Neural crest cell (in vitro differentiated cells): Measurements from ENCODE around the gene CCDC69. TPM values are rescaled to one million over a fixed set of nuclear protein-coding genes. Genes with fewer than 3 reads are reported as not detected.

Experiments
- DNase-seq: peaks from one replicate; pipeline ENCODE4 v3.0.0; 2021; ENCODE audit warnings: low read depth, mixed read lengths, low spot score
- H3K27ac Mint-ChIP-seq: one replicate; pipeline ENCODE4 v1.8.0; 2021; ENCODE audit warnings: mild to moderate bottlenecking, mixed read lengths; ENCODE audit not compliant: unreplicated experiment
- H3K27me3 Mint-ChIP-seq: 2 replicates; pipeline ENCODE4 v1.8.0; 2021; ENCODE audit warnings: low read depth, mild to moderate bottlenecking, mixed read lengths
- H3K36me3 Mint-ChIP-seq: 2 replicates; pipeline ENCODE4 v1.8.0; 2021; ENCODE audit warnings: low read depth, mild to moderate bottlenecking, mixed read lengths
- H3K4me1 Mint-ChIP-seq: 2 replicates; pipeline ENCODE4 v1.8.0; 2021; ENCODE audit warnings: mixed read lengths
- H3K4me3 Mint-ChIP-seq: one replicate; pipeline ENCODE4 v1.8.0; 2021; ENCODE audit warnings: mild to moderate bottlenecking, mixed read lengths
- H3K9me3 Mint-ChIP-seq: 2 replicates; pipeline ENCODE4 v1.8.0; 2021; ENCODE audit warnings: mixed read lengths
- CTCF ChIP-seq: fragments of 200-600 bp; sonication (generic); conservative IDR thresholded peaks from 2 replicates; pipeline ENCODE4 v1.5.0; 2021; ENCODE audit warnings: antibody characterized with exemption, mild to moderate bottlenecking
- total RNA-seq: library from RNA; stranded (reverse); gene quantifications from 2 replicates; pipeline ENCODE4 v1.2.1, GENCODE V29; 2021

Gene CCDC69
- total RNA-seq, 1 donor from 2014 or later, result 1.7 TPM

GRCh38 chr5:151225071-151225470 lies 1.2 kb upstream of the CCDC69 start:
- peak overlapping the region; percentile 4 for H3K4me3 Mint-ChIP-seq
- no peak for TF ChIP-seq CTCF
- no peaks in the 10 kb centered on the region for H3K9me3 Mint-ChIP-seq
- H3K27ac Mint-ChIP-seq, result no peak overlapping the region
- DNase-seq, result no peak
- peaks cover 14% of the 10 kb centered on the region for H3K27me3 Mint-ChIP-seq
- H3K4me1 Mint-ChIP-seq, result peaks cover 4% of the 10 kb centered on the region
- H3K36me3 Mint-ChIP-seq, result no peaks in the 10 kb centered on the region

DNA sequence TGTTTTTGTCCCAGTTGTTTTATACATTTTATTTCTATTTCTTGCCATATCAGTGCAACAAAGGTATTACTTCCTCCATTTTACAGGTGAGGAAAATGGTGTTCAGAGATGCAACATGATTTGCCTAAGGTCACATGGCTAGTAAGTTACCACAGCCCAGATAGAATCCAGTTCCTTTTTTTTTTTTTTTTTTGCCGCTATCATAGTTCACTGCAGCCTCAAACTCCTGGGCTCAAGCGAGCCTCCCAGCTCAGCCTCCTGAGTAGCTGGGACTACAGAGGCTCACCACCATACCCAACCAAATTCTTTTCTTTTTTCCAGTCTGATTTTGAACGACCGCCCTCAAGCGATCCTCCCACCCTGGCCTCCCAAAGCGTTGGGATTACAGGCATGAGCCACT lies 480 bp upstream of the CCDC69 start:
- Mint-ChIP-seq H3K36me3 (no peaks in the 10 kb centered on the region), H3K9me3 (no peaks in the 10 kb centered on the region), H3K27ac (no peak overlapping the region), H3K4me3 (peak overlapping the region; percentile 81), H3K4me1 (peaks cover 4% of the 10 kb centered on the region), H3K27me3 (peaks cover 11% of the 10 kb centered on the region)
- no peak for DNase-seq
- no peak for TF ChIP-seq CTCF

- peaks cover 8% of the 10 kb centered on the region for H3K27me3 Mint-ChIP-seq
- H3K9me3 Mint-ChIP-seq, result no peaks in the 10 kb centered on the region
- H3K4me1 Mint-ChIP-seq, result peaks cover 4% of the 10 kb centered on the region
- peak overlapping the region; percentile 81 for H3K4me3 Mint-ChIP-seq
- no peak for TF ChIP-seq CTCF
- no peaks in the 10 kb centered on the region for H3K36me3 Mint-ChIP-seq
- H3K27ac Mint-ChIP-seq, result no peak overlapping the region
- no peak for DNase-seq
Observed at GRCh38 chr5:151222790-151223446, 974 bp downstream of the CCDC69 start.

GRCh38 chr5:151222054-151222789 lies 1.7 kb downstream of the CCDC69 start:
- no peaks in the 10 kb centered on the region for H3K36me3 Mint-ChIP-seq
- peaks cover 8% of the 10 kb centered on the region for H3K27me3 Mint-ChIP-seq
- H3K4me1 Mint-ChIP-seq, result peaks cover 4% of the 10 kb centered on the region
- H3K9me3 Mint-ChIP-seq, result no peaks in the 10 kb centered on the region
- TF ChIP-seq CTCF, result no peak
- no peak for DNase-seq
- H3K27ac Mint-ChIP-seq, result no peak overlapping the region
- H3K4me3 Mint-ChIP-seq, result peak overlapping the region; percentile 81

DNA sequence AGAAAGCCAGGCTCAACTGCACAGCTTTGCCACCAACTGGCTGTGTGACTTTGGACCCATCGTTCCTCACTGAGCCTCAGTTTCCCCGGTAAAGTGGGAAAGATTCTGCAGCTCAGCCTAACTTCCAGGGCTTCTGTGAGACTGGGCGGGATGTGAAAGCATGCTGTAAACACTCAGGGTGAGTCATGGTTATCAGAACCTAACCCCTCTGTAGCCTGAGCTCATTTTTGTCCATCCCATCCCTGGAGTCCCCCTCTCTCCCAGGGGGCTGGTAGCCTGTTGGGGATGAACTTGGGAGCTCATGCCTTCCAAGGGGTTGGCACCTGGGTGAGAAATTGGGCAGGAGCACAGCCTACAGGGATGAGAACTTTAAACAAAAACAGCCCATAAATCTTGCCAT lies 2.3 kb downstream of the CCDC69 start:
- TF ChIP-seq CTCF, result no peak
- Mint-ChIP-seq H3K36me3 (no peaks in the 10 kb centered on the region), H3K4me3 (no peak overlapping the region), H3K9me3 (no peaks in the 10 kb centered on the region), H3K4me1 (peaks cover 4% of the 10 kb centered on the region), H3K27me3 (peaks cover 8% of the 10 kb centered on the region), H3K27ac (no peak overlapping the region)
- no peak for DNase-seq
